Measurements from ENCODE around the gene NELL1.

Gene NELL1

GRCh38 chr11:20621679-20622078 is 47.7 kb upstream of the NELL1 start:
- H3K27ac ChIP-seq (replicated peaks): no peak overlapping the region
- H3K27me3 ChIP-seq (ENCODE audit: insufficient read depth, poor library complexity, severe bottlenecking): no peaks in the 10 kb centered on the region
- no peak for TF ChIP-seq SPI1 (IDR thresholded peaks at IDR 0.05; ENCODE audit: borderline replicate concordance, low read depth)
- TF ChIP-seq, protein P1, sequence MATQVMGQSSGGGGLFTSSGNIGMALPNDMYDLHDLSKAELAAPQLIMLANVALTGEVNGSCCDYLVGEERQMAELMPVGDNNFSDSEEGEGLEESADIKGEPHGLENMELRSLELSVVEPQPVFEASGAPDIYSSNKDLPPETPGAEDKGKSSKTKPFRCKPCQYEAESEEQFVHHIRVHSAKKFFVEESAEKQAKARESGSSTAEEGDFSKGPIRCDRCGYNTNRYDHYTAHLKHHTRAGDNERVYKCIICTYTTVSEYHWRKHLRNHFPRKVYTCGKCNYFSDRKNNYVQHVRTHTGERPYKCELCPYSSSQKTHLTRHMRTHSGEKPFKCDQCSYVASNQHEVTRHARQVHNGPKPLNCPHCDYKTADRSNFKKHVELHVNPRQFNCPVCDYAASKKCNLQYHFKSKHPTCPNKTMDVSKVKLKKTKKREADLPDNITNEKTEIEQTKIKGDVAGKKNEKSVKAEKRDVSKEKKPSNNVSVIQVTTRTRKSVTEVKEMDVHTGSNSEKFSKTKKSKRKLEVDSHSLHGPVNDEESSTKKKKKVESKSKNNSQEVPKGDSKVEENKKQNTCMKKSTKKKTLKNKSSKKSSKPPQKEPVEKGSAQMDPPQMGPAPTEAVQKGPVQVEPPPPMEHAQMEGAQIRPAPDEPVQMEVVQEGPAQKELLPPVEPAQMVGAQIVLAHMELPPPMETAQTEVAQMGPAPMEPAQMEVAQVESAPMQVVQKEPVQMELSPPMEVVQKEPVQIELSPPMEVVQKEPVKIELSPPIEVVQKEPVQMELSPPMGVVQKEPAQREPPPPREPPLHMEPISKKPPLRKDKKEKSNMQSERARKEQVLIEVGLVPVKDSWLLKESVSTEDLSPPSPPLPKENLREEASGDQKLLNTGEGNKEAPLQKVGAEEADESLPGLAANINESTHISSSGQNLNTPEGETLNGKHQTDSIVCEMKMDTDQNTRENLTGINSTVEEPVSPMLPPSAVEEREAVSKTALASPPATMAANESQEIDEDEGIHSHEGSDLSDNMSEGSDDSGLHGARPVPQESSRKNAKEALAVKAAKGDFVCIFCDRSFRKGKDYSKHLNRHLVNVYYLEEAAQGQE (IDR thresholded peaks at IDR 0.05; ENCODE audit: insufficient replicate concordance, low read depth): no peak
- TF ChIP-seq POLR2AphosphoS5 (IDR thresholded peaks at IDR 0.05; ENCODE audit: low read depth): no peak
- no peak for TF ChIP-seq GABPA (IDR thresholded peaks at IDR 0.05; ENCODE audit: low read depth)
- TF ChIP-seq, protein P2, sequence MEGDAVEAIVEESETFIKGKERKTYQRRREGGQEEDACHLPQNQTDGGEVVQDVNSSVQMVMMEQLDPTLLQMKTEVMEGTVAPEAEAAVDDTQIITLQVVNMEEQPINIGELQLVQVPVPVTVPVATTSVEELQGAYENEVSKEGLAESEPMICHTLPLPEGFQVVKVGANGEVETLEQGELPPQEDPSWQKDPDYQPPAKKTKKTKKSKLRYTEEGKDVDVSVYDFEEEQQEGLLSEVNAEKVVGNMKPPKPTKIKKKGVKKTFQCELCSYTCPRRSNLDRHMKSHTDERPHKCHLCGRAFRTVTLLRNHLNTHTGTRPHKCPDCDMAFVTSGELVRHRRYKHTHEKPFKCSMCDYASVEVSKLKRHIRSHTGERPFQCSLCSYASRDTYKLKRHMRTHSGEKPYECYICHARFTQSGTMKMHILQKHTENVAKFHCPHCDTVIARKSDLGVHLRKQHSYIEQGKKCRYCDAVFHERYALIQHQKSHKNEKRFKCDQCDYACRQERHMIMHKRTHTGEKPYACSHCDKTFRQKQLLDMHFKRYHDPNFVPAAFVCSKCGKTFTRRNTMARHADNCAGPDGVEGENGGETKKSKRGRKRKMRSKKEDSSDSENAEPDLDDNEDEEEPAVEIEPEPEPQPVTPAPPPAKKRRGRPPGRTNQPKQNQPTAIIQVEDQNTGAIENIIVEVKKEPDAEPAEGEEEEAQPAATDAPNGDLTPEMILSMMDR (IDR thresholded peaks at IDR 0.05; ENCODE audit: insufficient read depth, low read length): no peak
- H3K4me3 ChIP-seq (replicated peaks; ENCODE audit: insufficient read depth, low read length): no peak overlapping the region
- DNase-seq (ENCODE audit: low read depth in 1 of 2, low spot score in 1 of 2): no peak

GRCh38 chr11:20623252-20623651 is 46.1 kb upstream of the NELL1 start:
- Histone ChIP-seq H3K27ac (replicated peaks) (no peak overlapping the region), H3K4me3 (replicated peaks; ENCODE audit: insufficient read depth, low read length) (no peak overlapping the region), H3K27me3 (ENCODE audit: insufficient read depth, poor library complexity, severe bottlenecking) (no peaks in the 10 kb centered on the region)
- TF ChIP-seq POLR2AphosphoS5 (IDR thresholded peaks at IDR 0.05; ENCODE audit: low read depth) (no peak), SPI1 (IDR thresholded peaks at IDR 0.05; ENCODE audit: borderline replicate concordance, low read depth) (no peak)
- DNase-seq (ENCODE audit: low read depth in 1 of 2, low spot score in 1 of 2): peak in 1 of 2 experiments; percentile 8

DNA sequence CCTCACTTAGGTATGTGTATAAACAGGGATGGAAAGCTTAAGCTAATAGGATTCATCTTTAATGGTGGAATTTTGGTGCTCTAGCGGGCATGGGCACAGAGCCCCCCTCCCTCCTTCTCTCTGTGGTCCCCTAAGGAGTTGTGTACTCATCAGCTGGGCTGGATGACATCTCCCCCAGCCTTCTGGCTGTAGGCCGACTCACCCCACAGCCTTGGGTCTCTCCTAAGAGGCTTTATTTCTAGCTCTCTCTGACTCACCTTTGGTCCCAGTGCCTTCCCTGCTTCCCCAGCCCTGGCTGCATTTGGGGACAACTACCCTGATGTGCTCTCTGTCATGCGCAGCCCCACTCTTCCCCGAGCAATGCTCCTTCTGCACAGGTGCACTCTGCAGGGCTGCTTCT is 43.1 kb upstream of the NELL1 start:
- TF ChIP-seq GABPA (IDR thresholded peaks at IDR 0.05; ENCODE audit: low read depth) (no peak), POLR2AphosphoS5 (IDR thresholded peaks at IDR 0.05; ENCODE audit: low read depth) (no peak), SPI1 (IDR thresholded peaks at IDR 0.05; ENCODE audit: borderline replicate concordance, low read depth) (no peak)
- TF ChIP-seq, protein P2 (IDR thresholded peaks at IDR 0.05; ENCODE audit: insufficient read depth, low read length): no peak
- TF ChIP-seq, protein P1 (IDR thresholded peaks at IDR 0.05; ENCODE audit: insufficient replicate concordance, low read depth): no peak
- no peak overlapping the region for H3K4me3 ChIP-seq (replicated peaks; ENCODE audit: insufficient read depth, low read length)
- H3K27ac ChIP-seq (replicated peaks): no peak overlapping the region
- no peaks in the 10 kb centered on the region for H3K27me3 ChIP-seq (ENCODE audit: insufficient read depth, poor library complexity, severe bottlenecking)
- DNase-seq (ENCODE audit: low read depth in 1 of 2, low spot score in 1 of 2): no peak

GRCh38 chr11:20627026-20627425 is 42.4 kb upstream of the NELL1 start:
- DNase-seq (ENCODE audit: low read depth in 1 of 2, low spot score in 1 of 2): no peak
- no peak overlapping the region for H3K27ac ChIP-seq (replicated peaks)
- H3K27me3 ChIP-seq (ENCODE audit: insufficient read depth, poor library complexity, severe bottlenecking): no peaks in the 10 kb centered on the region
- TF ChIP-seq SPI1 (IDR thresholded peaks at IDR 0.05; ENCODE audit: borderline replicate concordance, low read depth) (no peak), POLR2AphosphoS5 (IDR thresholded peaks at IDR 0.05; ENCODE audit: low read depth) (no peak)
- TF ChIP-seq, protein P2 (IDR thresholded peaks at IDR 0.05; ENCODE audit: insufficient read depth, low read length): no peak
- H3K4me3 ChIP-seq (replicated peaks; ENCODE audit: insufficient read depth, low read length): no peak overlapping the region
